Liver (tissue), 3 donors: ENCODE results near the gene LRRK1.

Source experiments
- ATF3 ChIP-seq: IDR thresholded peaks from 2 replicates; pipeline ENCODE4 v1.6.1; 2016; ENCODE audit warnings: antibody characterized with exemption
- CTCF ChIP-seq: fragments of 150-350 bp; IDR thresholded peaks from 2 replicates; pipeline ENCODE4 v1.5.1; 2017; ENCODE audit warnings: improper control_type of control experiment, low read depth, low read length; ENCODE audit not compliant: missing input control
- EGR1 ChIP-seq, 2 donors: IDR thresholded peaks; 2 replicates each; pipeline ENCODE4 v1.6.1; 2016 to 2018; ENCODE audit warnings: antibody characterized with exemption in 2 of 2, low read depth in 2 of 2
- FOXA1 ChIP-seq: IDR thresholded peaks from 2 replicates; pipeline ENCODE4 v1.6.1; 2016; ENCODE audit warnings: antibody characterized with exemption
- GABPA ChIP-seq, 2 donors: IDR thresholded peaks in 1 of 2; conservative IDR thresholded peaks in 1 of 2; 2 replicates each; pipeline ENCODE4 v1.6.1; 2016; ENCODE audit warnings: antibody characterized with exemption in 2 of 2, mild to moderate bottlenecking in 1 of 2, moderate library complexity in 1 of 2
- JUND ChIP-seq, 2 donors: IDR thresholded peaks; 2 replicates each; pipeline ENCODE4 v1.6.1; 2016; ENCODE audit warnings: antibody characterized with exemption in 2 of 2
- MAX ChIP-seq: IDR thresholded peaks from 2 replicates; pipeline ENCODE4 v1.6.1; 2016; ENCODE audit warnings: antibody characterized with exemption
- NR2F2 ChIP-seq: IDR thresholded peaks from 2 replicates; pipeline ENCODE4 v1.6.1; 2016; ENCODE audit warnings: antibody characterized with exemption
- RAD21 ChIP-seq, 2 donors: IDR thresholded peaks; 2 replicates each; pipeline ENCODE4 v1.6.1; 2016; ENCODE audit warnings: antibody characterized with exemption in 2 of 2, mild to moderate bottlenecking in 2 of 2
- REST ChIP-seq: IDR thresholded peaks from 2 replicates; pipeline ENCODE4 v1.6.1; 2016; ENCODE audit warnings: antibody characterized with exemption, mild to moderate bottlenecking
- SP1 ChIP-seq: IDR thresholded peaks from 2 replicates; pipeline ENCODE4 v1.6.1; 2018; ENCODE audit warnings: antibody characterized with exemption, mild to moderate bottlenecking
- TAF1 ChIP-seq: conservative IDR thresholded peaks from 2 replicates; pipeline ENCODE4 v1.6.1; 2016; ENCODE audit warnings: antibody characterized with exemption, mild to moderate bottlenecking
- YY1 ChIP-seq: IDR thresholded peaks from 2 replicates; pipeline ENCODE4 v1.6.1; 2016; ENCODE audit warnings: antibody characterized with exemption, mild to moderate bottlenecking
- donor health status: healthy.
- donor health status: healthy.

DNA sequence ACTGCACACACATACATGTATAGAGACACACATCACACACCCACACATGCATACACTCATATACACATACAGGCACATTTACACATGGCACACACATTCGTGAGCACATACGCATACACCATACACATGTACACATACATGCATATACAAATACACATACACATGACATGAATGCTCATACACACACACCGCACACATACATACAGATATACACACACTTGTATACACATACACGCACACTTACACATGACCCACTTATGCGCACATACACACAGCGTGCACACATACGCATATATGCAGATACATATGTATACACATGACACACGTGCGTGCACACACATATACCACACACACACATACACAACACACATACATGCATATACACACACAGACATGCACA is 162.7 kb downstream of the LRRK1 start:
- TF ChIP-seq TAF1 (no peak), FOXA1 (no peak), MAX (no peak), EGR1 (IDR thresholded peaks at IDR 0.05; ENCODE audit: low read depth in 2 of 2) (no peak), CTCF (no peak), REST (no peak), RAD21 (IDR thresholded peaks at IDR 0.05) (no peak), NR2F2 (no peak), JUND (IDR thresholded peaks at IDR 0.05) (no peak), SP1 (no peak), GABPA (IDR thresholded peaks at IDR 0.05 in 1 of 2, conservative IDR thresholded peaks at IDR 0.05 in 1 of 2) (no peak), ATF3 (no peak), YY1 (no peak)
